ENCODE results near the gene WNK4. TPM values are rescaled to one million over a fixed set of nuclear protein-coding genes. Genes with fewer than 3 reads are reported as not detected.
A peak's percentile ranks its signal among the peaks of the same experiment; 100 is the strongest.

WNK4 gene
- total RNA-seq, 1 donor from 2014 or later: 0.29 TPM

DNA sequence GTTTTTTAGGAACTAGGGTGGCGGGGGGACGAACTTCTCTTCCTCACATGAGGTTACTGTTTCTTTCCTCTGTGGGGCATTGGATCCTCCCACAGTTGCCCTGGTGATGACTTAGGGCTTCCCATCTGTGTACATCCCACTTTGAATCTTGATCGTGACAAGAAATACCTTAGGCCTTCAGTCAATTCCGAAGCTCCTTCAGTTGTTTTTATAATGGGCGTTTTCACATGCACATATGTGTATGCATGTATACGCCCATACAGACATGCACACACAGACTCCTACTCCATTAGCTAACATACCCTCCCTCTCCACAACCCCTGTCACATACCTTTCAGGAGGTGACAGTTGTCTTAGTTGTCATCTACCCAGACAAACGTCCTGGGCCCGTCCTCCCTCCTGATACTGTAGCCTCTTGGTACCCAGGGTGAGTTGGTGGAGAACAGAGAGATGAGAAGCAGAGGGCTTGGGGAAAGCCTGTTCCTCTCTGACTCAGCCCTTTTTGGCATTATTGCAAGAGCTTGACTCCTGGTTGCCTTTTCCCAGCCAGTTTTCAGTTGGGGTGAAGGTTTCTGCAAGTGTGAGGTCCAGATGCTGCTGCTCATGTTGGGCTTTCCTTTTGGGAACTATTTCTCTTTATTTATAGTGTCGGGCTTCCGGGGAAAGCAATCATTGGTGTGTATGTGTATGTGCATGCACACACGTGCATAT, 61.7 kb downstream of the WNK4 start:
- no peak overlapping the region for H3K4me3 Mint-ChIP-seq
- H3K36me3 Mint-ChIP-seq (ENCODE audit: low read depth): peaks cover 84% of the 10 kb centered on the region
- POLR2A ChIA-PET: interaction anchor here (1.7 to 1.9 kb wide), 2 partner anchors 9 to 156 kb away, joined by 6 to 8 read pairs; partner anchors contain the start of genes PSME3 and RPL27
- H3K27me3 Mint-ChIP-seq: no peaks in the 10 kb centered on the region
- no peaks in the 10 kb centered on the region for H3K9me3 Mint-ChIP-seq
- DNase-seq (no peak), ATAC-seq (ENCODE audit: low read depth) (no peak)
- TF ChIP-seq, protein P1, sequence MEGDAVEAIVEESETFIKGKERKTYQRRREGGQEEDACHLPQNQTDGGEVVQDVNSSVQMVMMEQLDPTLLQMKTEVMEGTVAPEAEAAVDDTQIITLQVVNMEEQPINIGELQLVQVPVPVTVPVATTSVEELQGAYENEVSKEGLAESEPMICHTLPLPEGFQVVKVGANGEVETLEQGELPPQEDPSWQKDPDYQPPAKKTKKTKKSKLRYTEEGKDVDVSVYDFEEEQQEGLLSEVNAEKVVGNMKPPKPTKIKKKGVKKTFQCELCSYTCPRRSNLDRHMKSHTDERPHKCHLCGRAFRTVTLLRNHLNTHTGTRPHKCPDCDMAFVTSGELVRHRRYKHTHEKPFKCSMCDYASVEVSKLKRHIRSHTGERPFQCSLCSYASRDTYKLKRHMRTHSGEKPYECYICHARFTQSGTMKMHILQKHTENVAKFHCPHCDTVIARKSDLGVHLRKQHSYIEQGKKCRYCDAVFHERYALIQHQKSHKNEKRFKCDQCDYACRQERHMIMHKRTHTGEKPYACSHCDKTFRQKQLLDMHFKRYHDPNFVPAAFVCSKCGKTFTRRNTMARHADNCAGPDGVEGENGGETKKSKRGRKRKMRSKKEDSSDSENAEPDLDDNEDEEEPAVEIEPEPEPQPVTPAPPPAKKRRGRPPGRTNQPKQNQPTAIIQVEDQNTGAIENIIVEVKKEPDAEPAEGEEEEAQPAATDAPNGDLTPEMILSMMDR (IDR thresholded peaks at IDR 0.05): no peak
- CTCF ChIA-PET: interaction anchor here (1.6 to 2.5 kb wide), 3 partner anchors 10 to 156 kb away, joined by 5 to 19 read pairs (median 7); partner anchors contain the start of gene RPL27
- H3K27ac Mint-ChIP-seq: no peak overlapping the region
- intact Hi-C loops (cut with micrococcal nuclease): loop anchor here (2.0 to 5.0 kb wide), 2 partner anchors 87 to 495 kb away; no protein-coding TSS in a partner anchor
- peaks cover 18% of the 10 kb centered on the region for H3K4me1 Mint-ChIP-seq

DNA sequence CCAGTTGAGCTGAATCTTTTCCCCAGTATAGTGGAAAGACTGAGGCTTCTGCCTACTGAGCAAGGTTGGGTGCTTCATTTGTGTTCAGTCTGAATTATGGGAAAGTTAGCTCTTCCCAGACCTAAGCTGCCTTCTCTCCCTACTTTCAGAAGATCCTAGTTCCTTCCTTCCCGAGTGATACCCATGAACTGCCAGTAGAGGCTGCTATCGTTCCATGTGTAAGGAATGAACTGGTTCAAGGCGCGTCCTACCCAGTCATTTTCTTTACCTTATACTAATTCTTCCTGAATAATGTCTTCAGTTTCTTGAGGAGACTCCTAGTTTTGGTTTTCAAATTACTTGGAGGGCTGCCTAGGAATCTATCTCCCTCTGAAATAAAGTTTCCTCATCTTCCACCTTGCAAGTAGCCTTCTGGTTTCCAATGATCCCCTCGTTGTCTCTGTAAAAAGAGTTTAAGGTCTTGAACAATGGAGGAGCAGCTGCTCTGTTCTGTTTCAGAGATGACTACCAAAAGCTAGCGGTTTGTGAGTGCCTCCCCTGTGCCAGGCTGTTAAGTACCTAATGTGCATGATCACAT, 63.0 kb downstream of the WNK4 start:
- H3K27me3 Mint-ChIP-seq: no peaks in the 10 kb centered on the region
- DNase-seq (no peak), ATAC-seq (ENCODE audit: low read depth) (peak; percentile 45)
- ChIA-PET CTCF (interaction anchor here (1.1 to 2.5 kb wide), 4 partner anchors 11 to 371 kb away, joined by 3 to 19 read pairs (median 6); partner anchors contain the start of gene RPL27), POLR2A (interaction anchor here (0.6 to 1.9 kb wide), 5 partner anchors 10 to 472 kb away, joined by 3 to 8 read pairs (median 6); partner anchors contain the start of genes PSME3, RPL27 and TMEM106A)
- H3K4me1 Mint-ChIP-seq: peaks cover 17% of the 10 kb centered on the region
- H3K9me3 Mint-ChIP-seq: no peaks in the 10 kb centered on the region
- TF ChIP-seq, protein P1 (IDR thresholded peaks at IDR 0.05): no peak
- no peak overlapping the region for H3K27ac Mint-ChIP-seq
- peaks cover 71% of the 10 kb centered on the region for H3K36me3 Mint-ChIP-seq (ENCODE audit: low read depth)
- intact Hi-C loops (cut with micrococcal nuclease): loop anchor here (1.0 to 5.0 kb wide), 4 partner anchors 85 to 494 kb away; partner anchors contain the start of gene RPL27
- no peak overlapping the region for H3K4me3 Mint-ChIP-seq

DNA sequence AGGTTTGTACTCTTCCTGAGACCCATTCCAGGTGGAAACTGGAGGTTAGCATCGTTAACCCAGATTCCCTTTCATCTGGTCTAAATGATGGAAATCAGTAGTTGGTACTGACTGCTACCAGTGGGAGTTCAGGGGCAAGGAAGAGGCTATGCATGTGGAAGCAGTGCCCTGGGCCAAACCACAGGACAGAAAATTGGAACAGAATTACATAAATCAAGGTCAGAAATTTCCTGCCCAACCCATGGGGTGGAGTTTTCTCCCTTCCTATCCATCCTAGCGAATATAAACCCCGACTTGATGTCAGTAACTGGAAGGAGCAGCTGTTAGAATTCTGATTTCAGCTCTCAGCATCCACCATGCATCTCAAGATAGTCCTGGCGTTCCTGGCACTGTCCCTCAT, 63.9 kb downstream of the WNK4 start, which contains the start of gene AOC2:
Gene AOC2, plus strand, starts transcription at position 310 of the 400 bp plus-strand sequence. Its CDS starts 47 bp downstream, at position 357.
- Mint-ChIP-seq H3K27me3 (no peaks in the 10 kb centered on the region), H3K27ac (no peak within 1 kb of the TSS), H3K4me3 (no peak within 1 kb of the TSS), H3K4me1 (peaks cover 17% of the 10 kb centered on the region), H3K9me3 (no peaks in the 10 kb centered on the region), H3K36me3 (ENCODE audit: low read depth) (peaks cover 63% of the 10 kb centered on the region)
- intact Hi-C loops (cut with micrococcal nuclease): loop anchor here (5.0 kb wide), 1 partner anchor 493 kb away; no protein-coding TSS in a partner anchor
- ATAC-seq (ENCODE audit: low read depth) (no peak), DNase-seq (no peak)
- ChIA-PET CTCF (interaction anchor here (1.5 to 2.5 kb wide), 3 partner anchors 85 to 328 kb away, joined by 3 to 19 read pairs (median 7); partner anchors contain the start of gene RPL27), POLR2A (interaction anchor here (1.3 to 2.1 kb wide), 3 partner anchors 154 to 471 kb away, joined by 3 to 8 read pairs (median 5); partner anchors contain the start of genes RPL27 and TMEM106A)
- TF ChIP-seq, protein P1 (IDR thresholded peaks at IDR 0.05): no peak

DNA sequence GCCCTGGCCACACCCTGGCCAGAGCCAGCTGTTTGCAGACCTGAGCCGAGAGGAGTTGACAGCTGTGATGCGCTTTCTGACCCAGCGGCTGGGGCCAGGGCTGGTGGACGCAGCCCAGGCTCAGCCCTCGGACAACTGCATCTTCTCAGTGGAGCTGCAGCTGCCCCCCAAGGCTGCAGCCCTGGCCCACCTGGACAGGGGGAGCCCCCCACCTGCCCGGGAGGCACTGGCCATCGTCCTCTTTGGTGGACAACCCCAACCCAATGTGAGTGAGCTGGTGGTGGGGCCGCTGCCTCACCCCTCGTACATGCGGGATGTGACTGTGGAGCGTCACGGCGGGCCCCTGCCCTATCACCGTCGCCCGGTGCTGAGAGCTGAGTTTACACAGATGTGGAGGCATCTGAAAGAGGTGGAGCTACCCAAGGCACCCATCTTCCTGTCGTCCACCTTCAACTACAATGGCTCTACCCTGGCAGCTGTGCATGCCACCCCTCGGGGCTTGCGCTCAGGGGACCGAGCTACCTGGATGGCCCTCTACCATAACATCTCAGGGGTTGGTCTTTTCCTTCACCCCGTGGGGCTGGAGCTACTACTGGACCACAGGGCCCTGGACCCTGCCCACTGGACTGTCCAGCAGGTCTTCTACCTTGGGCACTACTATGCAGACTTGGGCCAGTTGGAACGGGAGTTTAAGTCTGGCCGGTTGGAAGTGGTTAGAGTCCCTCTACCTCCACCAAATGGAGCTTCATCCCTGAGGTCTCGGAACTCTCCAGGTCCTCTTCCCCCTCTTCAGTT, 64.5 kb downstream of the WNK4 start:
- Mint-ChIP-seq H3K27me3 (no peaks in the 10 kb centered on the region), H3K9me3 (no peaks in the 10 kb centered on the region), H3K36me3 (ENCODE audit: low read depth) (peaks cover 57% of the 10 kb centered on the region), H3K4me3 (no peak overlapping the region), H3K27ac (no peak overlapping the region), H3K4me1 (peaks cover 17% of the 10 kb centered on the region)
- intact Hi-C loops (cut with micrococcal nuclease): loop anchor here (5.0 kb wide), 1 partner anchor 492 kb away; no protein-coding TSS in a partner anchor
- TF ChIP-seq, protein P1 (IDR thresholded peaks at IDR 0.05): no peak
- DNase-seq (no peak), ATAC-seq (ENCODE audit: low read depth) (no peak)
- CTCF ChIA-PET: interaction anchor here (1.5 kb wide), 1 partner anchor 327 kb away, joined by 3 read pairs; no protein-coding TSS in a partner anchor
- POLR2A ChIA-PET: interaction anchor here (0.5 to 2.1 kb wide), 8 partner anchors 11 to 471 kb away, joined by 3 to 8 read pairs (median 3); partner anchors contain the start of genes BECN1, PSMC3IP and RPL27
